NCI-H1694 treated with DMSO at 0.1 percent for 48 hours (cell line): Measurements from ENCODE around the gene TRH.
A peak's percentile ranks its signal among the peaks of the same experiment; 100 is the strongest.

ENCODE experiments used
- DNase-seq: peaks from one replicate; lab custom pipeline; 2025; lab: John Stamatoyannopoulos, UW

TRH gene, protein sequence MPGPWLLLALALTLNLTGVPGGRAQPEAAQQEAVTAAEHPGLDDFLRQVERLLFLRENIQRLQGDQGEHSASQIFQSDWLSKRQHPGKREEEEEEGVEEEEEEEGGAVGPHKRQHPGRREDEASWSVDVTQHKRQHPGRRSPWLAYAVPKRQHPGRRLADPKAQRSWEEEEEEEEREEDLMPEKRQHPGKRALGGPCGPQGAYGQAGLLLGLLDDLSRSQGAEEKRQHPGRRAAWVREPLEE

DNA sequence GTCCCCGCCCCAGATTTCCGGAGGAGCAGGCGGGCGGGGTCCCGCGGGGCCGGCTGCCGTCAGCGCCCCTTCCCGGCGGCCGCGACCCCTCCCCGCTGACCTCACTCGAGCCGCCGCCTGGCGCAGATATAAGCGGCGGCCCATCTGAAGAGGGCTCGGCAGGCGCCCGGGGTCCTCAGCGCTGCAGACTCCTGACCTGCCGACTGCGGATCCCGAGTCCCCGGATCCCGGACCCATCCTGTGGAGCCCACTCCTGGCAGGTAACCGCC, at the start of gene TRH:
TRH (plus strand) TSS at position 157 of the 269 bp plus-strand sequence. CDS start 1,097 bp downstream, outside the sequence.
- DNase-seq = no peak

DNA sequence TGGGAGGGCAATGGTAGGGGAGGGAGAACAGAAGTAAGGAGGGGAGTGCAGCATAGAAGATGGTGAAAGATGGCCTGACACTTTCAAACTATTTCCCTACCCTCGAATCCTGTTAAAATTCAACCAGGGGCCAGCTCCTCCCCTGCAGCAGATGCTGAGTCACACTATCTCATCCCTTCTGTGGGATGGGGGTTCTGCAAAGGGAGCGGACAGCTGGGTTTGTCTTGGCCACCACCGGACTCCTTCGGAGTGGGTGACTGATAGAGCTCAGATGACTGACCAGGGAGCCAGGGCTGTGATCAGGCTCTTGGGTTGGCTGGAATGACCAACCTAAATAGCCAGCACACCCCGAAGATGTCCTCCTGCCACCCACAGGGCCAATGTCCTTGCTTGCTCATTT, 47.4 kb upstream of the TRH start:
- no peak for DNase-seq

DNA sequence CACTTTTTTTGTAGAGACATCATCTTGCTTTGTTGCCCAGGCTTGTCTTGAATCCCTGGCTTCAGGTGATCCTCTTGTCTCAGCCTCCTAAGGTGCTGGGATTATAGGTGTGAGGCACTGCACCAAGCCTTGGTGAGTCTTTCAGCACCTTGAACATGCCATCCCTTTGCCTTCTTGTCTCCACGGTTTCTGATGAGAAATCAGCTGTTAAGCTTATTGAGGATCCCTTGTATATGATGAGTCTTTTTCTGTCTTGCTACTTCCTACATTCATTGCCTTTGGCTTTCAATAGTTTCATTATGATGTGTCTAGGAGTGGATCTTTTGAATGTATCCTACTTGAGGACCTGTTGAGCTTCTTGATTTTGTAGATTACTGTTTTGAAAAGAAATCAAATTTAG, 45.1 kb upstream of the TRH start:
- DNase-seq = no peak

DNA sequence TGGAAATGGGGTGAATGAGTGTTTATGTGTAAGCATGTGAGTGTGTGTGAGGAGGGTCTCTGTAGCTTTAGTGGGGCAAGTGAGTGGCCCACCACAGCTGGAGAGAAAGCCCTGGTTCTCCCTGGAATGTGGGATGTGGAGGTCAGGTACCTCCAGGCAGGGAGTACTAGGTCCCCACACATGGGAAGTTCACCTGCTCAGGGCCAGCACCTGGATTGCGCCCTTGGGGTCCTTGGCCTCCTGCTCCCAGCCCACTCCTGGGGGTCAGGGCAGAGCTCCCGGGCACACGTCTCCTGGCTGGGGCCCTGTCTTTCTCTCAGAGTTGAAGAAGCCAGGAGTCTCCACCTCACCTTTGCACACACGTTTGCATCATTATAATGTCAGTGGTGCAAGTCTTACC, 41.0 kb upstream of the TRH start:
- no peak for DNase-seq

DNA sequence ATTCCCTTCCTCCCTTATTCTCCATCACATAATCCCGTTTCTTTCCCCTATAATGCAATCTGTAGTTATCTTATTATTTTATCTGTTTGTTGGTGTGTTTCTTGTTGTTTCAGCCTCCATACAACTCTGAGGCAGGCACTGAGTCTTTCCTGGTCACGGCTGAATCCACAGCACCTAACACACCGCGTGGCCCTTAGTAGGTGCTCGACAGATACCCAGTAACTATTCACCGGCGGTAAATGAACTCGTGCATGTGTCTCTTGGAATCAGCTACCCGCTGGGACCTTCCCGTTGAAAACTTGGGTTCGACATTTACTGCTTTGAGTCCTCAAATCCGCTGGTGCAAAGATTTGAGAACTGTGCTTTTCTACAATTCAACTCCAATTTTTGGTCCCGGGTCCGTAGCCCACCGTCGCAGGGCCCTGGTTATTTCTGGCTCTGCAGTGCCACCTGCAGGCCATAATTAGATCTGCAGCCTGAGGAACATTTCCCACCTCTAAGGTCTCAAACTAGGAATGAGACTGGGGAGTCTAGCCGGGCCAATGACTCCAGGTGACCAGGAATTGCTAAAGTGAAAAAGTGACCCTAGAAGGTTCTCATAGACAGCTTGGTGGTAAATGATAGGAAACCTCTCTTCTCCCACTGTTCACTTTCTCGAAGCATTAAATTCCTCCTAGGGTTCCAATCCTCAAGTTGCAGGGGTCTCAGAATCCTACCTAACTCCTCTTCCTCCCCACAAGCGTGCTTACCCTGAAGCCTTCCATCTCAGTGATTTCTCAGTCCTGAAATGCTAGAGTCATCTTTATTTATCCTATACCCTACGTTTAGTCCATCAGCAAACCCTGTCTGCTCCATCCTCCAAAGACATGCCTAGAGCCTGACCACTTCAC, 40.0 kb upstream of the TRH start:
- peak; percentile 45 for DNase-seq

DNA sequence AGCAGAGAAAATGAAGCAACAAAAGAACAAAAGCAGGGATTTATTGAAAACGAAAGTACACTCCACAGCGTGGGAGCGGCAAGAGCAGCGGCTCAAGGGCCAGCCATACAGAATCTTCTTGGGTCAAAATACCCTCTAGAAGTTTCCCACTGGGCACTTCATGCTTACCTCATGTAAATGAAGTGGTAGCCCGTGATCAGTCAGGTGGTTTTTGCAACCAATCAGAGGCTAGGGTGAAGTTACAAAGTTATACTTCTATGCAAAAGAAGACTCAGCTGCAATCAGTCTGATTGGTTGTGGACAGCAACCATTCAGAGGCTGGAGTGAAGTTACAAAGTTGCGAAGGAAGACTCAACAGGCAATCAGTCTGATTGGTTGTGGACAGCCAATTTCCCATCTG, 37.8 kb upstream of the TRH start:
- no peak for DNase-seq

DNA sequence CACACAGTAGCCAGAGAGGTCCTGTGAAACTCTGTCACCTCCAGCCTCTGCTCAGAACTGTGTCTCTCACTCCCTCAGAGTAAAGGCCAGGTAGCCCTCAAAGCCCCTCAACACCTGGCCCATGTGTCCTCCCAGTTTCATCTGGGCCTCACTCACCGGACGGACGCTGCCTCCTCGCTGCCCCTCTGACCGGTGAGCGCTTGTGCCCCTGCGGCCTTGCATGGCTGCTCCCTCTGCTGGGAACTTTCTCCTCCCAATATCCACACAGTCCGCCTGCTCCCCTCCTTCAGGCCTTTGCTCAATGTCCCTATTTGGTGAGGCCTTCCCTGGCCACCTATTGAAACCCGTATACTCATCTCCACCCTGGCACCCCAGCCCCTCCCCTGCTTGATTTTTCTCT, 36.8 kb upstream of the TRH start:
- no peak for DNase-seq

DNA sequence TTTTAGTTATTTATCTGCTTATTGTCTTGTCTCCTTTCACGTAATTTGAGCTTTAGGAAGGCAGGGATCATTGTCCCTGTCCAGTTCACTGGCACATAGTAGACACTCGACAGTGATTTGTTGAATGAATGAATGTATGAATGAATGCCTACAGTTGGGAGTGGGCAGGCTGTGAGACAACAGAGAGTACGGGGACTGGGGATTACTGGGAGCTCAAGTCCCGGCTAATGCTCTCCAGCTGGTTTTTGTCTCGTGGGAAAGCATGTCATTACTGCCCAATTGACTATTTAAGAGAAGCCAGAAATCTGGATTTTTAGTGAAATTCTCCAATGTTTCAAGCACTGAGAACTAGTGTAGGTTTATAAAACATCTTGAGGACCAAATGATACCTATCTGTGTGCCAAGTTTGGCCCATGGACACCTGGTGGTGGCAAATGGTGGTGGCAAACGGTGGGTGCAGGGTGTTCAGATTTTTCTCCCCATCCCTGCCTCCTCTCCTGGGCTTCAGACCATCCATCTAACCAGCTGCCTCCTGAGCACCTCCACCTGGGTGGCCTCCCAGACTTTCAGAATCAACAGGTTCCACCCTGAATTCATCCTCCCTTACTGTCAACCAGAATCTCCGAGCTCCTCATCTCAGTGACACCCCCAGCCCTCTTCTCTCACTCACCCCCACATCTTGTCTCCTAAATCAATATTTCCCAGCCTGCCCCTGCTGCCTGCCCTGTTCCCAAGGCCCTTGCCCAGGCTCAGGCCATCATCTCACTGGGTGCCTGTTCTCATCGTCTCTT, 36.2 kb upstream of the TRH start:
- no peak for DNase-seq

DNA sequence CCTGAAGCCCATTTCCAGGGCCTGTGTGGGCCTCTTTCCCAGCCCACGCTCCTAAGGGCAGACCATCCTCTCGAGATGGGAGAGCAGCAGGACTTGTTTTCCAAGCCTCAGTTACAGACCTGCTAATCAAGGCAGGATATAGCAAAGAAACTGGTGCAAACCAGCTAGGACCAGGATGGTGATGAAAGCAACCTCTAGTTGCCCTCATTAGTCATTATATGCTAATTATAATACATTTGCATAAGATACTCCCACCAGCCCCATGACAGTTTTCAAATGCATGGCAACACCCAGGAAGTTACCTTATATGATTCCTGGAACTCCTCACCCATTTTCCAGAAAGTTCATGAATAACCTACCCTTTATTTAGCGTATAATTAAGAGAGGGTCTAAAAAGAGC, 34.4 kb upstream of the TRH start:
- no peak for DNase-seq

DNA sequence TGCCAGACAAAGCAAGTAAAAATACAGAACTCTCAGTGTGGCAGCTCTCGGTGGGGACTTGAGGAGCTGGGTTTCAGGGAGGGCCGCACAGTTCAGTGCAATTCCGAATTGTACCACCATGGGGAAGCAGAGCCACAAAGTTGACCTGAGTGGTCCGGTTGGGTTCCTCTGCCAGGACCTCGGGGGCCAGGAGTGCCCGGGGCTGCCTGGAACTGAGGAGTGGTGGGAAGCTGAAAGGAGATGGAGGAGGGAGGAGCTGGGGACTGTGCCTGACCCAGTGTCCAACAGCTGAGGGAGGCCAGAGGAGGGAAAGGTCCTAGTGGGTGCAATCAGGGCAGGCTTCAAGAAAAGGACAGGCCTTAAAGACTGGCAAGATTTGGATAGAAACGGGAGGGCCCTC, 32.2 kb upstream of the TRH start:
- DNase-seq = peak; percentile 44

DNA sequence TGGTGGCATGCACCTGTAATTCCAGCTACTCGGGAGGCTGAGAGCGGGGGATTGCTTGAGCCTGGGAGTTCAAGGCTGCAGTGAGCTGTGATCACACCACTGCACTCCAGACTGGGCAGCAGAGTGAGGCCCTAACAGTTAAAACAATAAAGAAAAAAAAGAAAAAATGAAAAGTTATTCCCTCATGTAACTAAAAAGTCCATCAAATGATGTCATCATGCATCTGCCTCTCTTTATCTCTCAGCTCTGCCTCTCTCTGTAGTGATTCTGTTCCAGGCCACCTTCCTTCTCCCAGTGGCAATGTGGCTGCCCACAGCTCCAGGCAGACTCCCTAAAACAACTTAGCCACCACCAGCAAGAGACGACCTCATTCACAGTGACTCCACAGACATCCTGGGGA, 31.5 kb upstream of the TRH start:
- DNase-seq = no peak

DNA sequence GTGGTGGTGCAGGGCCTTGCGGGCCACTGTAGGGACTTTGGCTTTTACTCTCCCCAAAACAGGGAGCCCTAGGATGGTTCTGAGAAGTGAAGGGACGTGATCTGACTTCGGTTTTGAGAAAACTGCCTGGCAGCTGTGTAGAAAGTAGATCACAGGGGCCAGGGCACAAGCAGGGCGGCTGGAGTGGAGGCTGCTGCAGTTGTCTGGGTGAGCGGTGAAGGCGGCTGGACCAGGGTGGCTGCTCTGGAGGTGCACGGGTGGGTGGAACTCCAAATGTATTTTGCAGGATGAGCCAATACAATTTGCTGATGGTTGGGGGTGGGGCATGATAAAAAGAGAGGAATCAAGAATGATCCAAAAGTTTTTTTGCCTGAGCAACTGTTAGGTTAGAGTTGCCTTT, 29.8 kb upstream of the TRH start:
- DNase-seq = no peak

DNA sequence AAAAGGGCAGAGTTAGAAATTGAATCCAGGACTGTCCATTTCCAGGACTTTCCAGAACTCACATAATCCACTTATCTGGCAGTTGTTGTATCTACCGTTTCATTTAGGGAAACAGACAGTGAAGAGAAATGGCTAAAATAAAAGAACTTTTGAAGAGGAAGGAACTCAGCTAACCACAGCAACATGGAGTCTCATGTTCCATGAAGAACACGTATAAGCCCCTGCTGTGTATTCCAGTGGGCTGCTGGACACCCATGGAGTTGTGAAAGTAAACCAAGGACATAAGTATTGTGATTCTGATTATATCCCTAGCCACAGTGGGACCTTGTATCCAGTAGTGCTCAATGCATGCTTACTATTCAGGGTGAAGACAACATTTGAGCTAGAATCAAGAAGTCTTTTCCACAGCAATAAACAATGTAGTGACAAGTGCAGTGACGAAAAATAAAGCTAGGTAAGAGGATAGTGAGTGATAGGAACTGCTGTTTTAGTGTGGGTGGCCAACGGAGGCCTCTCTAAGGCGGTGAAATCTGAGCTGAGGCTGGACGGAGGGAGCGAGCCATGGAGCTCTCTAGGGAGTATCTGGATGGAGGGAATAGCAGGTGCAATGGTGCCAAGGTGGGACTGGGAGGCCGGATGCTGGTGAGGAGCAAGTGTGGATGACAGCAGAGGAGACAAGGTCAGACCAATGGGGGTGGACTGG, 26.8 kb upstream of the TRH start:
- no peak for DNase-seq

DNA sequence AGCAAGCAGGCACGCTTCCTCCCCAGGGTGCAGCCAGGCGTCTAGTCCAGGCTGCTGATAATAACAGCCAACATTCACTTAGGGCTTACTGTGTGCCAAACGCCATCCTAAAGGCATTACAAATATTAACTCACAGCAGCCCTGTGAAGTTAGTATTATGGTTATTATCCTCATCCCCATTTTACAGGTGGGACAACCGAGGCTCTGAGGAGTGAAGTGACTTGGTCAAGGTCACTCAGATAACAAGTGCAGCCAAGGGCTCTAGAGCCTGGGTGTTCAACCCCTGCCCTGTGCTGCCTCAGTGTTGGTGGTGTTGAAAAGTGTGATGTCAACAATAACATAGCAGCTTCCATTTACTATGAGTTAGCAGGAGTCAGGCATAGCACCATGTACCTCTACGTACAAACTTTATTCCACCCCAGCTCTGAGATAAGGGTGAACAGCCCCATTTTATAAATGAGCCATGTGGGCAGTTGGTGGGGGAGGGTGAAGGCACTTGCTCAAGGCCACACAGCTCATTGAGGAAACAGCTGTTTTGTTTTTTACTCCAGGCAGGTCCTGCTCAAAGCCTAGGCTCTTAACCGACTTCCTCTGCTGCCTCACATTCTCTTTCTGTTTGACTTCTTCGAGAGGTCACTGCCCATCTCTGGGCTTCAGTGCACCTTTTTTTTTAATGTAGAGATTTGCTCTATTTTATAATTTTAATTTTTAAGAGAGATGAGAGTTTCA, 24.0 kb upstream of the TRH start:
- no peak for DNase-seq

DNA sequence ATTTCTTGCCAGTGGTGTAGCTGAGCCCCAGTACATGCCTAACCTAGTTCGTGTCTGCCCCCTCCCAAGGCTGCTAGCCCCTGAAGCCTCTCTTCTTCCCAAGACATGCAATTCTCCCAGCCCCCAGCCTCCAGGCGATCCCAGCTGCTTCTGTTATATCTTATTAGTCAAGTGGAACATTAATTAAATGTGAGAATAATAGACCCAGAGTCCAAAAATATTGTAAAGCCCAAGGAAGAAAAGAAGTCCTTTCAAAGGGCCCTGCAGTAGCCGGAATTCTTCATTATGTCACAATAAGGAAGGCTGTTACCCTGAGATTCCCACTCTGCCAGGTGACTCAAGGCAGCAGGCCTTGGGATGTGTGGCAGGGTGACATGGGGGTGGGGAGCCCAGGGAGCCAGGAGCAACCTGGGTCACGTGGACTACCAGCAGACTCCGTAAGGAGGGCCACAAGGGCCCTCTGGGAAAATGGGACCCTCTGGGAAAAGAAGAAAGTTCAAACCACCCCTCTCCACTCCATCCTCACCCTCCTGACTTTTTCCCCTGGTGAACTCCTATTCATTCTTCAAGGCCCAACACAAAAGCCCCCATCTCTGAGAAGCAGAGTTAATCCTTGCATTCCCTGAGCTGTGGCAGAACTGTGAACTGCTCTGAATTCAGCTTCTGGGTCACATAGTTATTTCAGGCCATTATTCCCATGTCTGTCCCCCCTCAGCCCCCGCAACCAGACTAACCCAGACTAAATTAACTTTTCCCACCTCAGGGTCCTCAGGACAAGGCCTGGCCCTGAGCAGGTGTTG, 21.8 kb upstream of the TRH start:
- no peak for DNase-seq

DNA sequence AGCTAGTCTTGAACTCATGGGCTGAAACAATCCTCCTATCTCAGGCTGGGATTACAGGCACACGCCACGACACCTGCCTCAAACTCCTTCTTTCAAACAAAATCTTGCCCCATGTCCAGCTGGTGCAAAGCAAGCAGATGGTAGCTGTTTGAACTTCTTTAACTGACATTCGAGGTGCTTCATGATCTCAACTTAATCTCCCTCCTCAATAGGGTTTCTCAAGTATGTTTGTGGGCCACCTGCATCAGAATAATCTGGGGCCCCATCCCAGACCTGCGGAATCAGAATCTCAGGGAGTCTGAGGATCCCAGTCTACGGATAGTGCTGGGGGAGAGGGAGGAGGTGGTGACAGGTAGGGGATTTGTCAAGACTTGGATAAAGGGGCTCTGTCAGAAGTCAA, 20.9 kb upstream of the TRH start:
- DNase-seq = no peak

DNA sequence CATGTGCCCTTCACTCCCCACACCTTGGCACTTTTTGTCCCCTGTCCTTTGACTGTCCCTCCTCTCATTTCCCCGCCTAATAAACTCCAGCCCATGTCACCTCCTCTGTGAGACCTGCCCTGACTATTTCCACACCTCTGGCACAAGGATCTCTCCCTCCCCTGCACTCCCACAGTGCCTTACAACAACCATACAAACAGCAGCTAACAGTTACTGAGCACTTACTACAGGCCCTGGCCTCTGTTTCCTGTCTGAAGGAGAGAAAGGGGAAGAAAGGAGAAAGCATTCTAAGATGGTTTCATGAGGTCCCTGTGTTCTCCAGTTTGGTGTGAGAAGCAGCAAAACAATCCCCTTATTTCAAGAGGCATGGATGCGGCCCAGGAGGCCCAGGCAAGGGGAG, 20.0 kb upstream of the TRH start:
- no peak for DNase-seq

DNA sequence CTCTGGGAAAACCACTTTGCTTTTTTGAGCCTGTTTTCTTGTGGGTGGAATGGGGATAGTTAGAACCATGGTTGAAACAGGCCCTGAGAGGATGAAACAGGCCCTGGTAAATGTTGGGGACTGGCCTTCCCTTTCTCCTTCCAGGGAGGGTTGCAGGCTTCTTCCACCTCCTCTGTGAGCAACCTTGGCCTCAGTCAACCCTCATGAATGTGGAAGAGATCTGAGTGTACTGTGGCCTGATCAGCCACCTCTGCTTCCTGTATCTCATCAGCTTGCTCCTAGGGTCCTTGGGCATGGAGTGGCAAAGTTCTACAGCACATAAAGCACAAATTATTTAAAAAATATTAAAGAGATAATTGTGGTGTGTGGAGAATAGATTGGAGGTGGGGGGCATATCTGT, 17.6 kb upstream of the TRH start:
- no peak for DNase-seq

DNA sequence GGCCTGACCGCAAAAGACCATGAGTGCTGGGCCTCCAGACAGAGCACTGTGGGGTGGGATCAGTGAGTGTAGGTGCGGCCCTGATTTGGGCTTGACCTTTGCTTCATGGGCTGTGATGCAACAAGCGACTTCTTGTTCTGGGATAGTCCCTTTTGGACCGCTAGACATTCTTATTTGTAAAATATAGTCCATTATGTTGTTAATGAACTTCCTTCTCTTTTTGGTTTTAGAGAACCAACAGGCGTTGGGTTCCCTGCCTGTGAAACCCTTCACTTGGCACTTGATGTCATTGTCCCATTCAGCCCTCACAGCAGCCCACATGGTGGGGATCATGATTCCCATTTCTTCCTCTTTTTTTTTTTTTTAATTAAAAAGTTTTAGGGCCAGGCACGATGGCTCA, 15.8 kb upstream of the TRH start:
- no peak for DNase-seq

DNA sequence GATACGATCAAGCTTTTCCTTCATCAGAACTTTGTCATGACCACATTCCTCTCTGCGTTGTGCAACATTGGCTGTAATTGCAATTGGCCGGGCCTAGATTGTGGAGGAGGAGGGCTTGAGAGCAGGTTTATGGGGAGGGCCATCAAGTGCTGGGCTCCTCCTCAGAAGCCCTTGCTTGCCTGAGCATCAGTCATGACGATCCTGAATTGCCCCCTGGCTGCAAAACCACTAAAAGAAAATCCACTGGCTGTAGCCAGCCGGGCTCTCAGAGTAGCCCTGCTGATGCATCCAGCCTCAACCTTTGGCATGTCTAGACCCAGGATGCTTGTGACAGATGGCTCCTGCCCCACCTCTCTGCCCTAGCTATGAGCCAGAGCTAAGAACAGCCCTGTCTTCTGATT, 13.4 kb upstream of the TRH start:
- no peak for DNase-seq

DNA sequence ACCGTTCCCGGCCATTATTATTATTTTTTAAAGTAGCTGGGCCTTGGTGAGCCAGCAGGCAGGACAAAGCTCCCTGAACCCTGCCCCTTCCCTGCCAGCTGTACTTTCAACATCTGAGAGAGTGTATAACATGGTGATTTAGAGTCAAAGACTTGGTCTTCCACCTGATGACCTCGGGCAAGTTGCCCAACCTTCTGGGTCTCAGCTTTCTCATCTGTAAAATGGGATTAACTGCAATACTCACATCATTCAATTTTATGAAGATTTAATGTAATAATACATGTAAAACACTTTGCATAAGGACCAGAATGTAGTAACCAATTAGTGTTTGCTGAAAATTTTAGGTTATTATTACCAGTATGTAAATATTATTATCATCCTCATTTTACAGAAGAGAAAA, 11.9 kb upstream of the TRH start:
- no peak for DNase-seq
